HG03196 (cell line): ENCODE results near the gene TM7SF3.
"Not testable (repeated sequence)": the region's sequence is repeated elsewhere in the genome, so short reads cannot be mapped to it uniquely, and the experiment has no call there.

Source experiments
- ATAC-seq: cut with Tn5 transposase; IDR thresholded peaks from one replicate; pipeline ENCODE4 v1.9.1; 2021; ENCODE audit not compliant: unreplicated experiment

Gene TM7SF3, protein sequence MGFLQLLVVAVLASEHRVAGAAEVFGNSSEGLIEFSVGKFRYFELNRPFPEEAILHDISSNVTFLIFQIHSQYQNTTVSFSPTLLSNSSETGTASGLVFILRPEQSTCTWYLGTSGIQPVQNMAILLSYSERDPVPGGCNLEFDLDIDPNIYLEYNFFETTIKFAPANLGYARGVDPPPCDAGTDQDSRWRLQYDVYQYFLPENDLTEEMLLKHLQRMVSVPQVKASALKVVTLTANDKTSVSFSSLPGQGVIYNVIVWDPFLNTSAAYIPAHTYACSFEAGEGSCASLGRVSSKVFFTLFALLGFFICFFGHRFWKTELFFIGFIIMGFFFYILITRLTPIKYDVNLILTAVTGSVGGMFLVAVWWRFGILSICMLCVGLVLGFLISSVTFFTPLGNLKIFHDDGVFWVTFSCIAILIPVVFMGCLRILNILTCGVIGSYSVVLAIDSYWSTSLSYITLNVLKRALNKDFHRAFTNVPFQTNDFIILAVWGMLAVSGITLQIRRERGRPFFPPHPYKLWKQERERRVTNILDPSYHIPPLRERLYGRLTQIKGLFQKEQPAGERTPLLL

GRCh38 chr12:27014085-27014858 lies at the start of gene TM7SF3:
TM7SF3 (minus strand) TSS chr12:27014384; CDS start chr12:27014168, 216 bp downstream.
- ATAC-seq = peak; percentile 87

DNA sequence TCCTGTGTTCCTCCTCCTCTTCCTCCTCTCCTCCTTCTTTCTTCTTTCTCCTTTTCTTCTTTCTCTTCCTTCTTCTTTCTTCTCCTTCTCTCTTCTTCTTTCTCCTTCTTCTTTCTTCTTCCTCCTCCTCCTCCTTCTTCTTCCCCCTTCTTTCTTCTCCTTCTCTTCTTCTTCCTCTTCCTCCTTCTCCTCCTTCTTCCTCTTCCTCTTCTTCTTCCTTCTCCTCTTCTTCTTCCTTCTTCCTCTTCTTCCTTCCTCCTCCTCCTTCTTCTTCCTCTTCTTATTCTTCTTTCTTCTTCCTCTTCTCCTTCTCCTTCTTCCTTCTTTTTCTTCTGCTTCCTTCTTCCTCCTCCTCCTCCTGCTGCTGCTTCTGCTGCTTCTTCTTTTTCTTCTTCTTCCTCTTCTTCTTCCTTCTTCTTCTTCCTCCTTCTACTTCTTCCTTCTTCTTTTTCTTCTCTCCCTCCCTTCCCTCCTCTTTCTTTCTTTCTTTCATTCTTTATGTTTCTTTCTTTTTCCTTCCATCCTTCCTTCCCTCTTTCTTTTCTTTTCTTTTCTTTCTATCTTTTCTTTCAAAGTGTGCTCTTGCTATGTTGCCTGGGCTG lies 49.2 kb upstream of the TM7SF3 start:
- no peak for ATAC-seq

- no peak for ATAC-seq
Measured at GRCh38 chr12:27061317-27061716, 47.1 kb upstream of the TM7SF3 start.

- no peak for ATAC-seq
Measured at GRCh38 chr12:27060740-27061139, 46.6 kb upstream of the TM7SF3 start.

DNA sequence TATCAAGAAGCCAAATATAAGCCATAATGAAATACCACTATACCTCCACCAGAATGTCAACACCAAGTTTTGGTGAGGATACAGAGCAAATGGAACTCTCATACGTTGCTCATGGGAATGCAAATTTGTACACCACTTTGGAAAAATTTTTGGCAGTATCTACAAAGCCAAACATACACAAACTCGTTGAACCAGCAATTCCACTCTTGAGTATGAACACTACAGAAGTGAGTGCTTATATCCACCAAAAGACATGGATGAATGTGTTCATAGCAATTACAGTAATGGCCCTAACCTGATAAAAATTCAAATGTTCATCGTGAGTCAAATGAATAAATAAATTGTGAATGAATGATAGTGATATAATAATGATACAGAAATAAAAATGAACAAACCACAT lies 43.4 kb upstream of the TM7SF3 start:
- ATAC-seq = no peak

- no peak for ATAC-seq
Measured at GRCh38 chr12:27055966-27056365, 41.8 kb upstream of the TM7SF3 start.

GRCh38 chr12:27052742-27053141 lies 38.6 kb upstream of the TM7SF3 start:
- ATAC-seq = no peak

DNA sequence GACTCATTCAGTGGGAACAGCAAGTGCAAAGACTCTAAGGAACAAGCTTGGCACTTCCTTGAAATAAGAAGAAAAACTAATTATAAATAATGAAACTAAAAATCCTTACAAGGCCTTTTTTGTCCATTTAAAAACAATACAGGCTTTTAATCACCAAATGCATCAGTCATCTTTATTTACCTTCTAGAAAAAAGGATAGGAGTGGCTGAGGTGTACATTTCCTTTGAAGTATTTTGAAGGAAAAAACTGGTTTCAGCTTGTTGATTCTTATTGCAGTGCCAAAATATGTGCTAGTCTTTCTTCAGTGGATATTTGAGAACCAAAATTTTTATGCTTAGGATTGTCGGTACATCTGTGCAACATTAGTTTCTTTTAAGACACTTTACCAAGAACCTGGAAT lies 38.0 kb upstream of the TM7SF3 start:
- no peak for ATAC-seq

- ATAC-seq = no peak
Measured at GRCh38 chr12:27048822-27049752, 34.9 kb upstream of the TM7SF3 start.

DNA sequence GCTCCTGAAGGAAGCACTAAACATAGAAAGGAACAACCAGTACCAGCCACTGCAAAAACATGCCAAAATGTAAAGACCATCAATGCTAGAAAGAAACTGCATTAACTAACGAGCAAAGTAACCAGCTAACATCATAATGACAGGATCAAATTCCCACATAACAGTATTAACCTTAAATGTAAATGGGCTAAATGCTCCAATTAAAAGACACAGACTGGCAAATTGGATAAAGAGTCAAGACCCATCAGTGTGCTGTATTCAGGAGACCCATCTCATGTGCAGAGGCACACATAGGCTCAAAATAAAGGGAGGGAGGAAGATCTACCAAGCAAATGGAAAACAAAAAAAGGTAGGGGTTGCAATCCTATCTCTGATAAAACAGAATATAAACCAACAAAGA lies 27.8 kb upstream of the TM7SF3 start:
- not testable (repeated sequence) for ATAC-seq

DNA sequence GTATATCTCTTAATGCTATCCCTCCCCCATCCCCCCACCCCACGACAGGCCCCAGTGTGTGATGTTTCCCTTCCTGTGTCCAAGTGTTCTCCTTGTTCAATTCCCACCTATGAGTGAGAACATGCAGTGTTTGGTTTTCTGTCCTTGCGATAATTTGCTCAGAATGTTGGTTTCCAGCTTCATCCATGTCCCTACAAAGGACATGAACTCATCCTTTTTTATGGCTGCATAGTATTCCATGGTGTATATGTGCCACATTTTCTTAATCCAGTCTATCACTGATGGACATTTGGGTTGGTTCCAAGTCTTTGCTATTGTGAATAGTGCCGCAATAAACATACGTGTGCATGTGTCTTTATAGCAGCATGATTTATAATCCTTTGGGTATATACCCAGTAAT lies 26.5 kb upstream of the TM7SF3 start:
- ATAC-seq = not testable (repeated sequence)

DNA sequence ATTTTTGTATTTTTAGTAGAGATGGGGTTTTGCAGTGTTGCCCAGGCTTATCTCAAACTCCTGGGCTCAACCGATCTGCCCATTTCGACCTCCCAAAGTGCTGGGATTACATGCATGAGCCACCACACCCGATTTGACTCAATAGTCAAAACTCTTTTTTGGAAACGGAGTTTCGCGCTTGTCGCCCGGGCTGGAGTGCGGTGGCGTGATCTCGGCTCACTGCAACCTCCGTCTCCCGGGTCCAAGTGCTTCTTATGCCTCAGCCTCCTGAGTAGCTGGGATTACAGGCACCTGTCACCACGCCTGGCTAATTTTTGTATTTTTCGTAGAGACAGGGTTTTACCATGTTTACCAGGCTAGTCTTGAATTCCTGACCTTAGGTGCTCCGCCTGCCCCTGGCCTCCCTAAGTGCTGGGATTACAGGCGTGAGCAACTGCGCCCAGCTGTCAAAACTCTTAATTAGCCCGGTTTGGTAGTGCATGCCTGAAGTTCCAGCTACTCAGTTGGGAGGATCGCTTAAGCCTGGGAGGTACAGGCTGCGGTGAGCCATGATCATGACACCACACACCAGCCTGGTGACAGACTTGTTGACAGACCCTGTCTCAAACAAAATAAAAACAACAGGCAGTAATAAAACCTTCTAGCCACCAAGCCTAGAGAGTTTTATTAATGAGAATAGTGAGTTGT lies 20.6 kb upstream of the TM7SF3 start:
- ATAC-seq = no peak

GRCh38 chr12:27032679-27033078 lies 18.5 kb upstream of the TM7SF3 start:
- no peak for ATAC-seq

DNA sequence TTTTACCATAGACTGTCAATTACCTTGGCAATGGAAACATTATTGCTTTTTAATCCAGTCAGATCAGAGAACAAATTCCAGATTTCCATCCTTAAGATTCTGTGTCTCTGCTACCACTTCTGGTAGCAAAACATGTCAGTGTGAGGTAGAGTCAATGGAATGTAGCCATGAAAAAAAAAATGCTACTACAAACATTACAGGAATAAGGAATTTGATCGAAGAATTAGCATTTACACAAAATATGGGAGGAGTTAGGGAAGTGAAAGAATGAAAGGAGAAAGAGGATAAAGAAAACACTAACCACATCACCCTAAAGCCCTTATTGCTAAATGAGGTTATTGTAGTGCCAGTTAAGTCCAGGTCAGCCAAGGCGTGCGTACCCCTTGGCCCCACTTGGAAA lies 17.3 kb upstream of the TM7SF3 start:
- no peak for ATAC-seq

GRCh38 chr12:27026257-27026656 lies 12.1 kb upstream of the TM7SF3 start:
- no peak for ATAC-seq

DNA sequence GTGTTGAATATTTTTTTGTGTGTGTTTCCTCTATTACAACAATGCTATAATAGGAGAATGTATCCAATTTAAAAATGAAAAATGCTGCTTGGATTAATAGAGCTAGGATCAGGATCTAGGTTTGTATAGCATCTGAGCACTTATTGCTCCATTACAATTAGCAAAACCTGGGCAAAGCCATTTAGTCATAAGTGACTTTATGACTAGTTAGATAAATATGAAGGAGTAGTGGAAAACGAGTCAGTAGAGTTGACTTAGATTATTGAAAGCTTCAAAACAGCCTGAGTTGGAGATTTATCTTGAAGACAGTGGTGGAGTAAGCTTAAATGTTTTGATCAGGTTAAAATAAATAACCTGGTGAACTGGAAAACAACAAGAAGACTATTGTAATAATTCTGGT lies 10.9 kb upstream of the TM7SF3 start:
- no peak for ATAC-seq

DNA sequence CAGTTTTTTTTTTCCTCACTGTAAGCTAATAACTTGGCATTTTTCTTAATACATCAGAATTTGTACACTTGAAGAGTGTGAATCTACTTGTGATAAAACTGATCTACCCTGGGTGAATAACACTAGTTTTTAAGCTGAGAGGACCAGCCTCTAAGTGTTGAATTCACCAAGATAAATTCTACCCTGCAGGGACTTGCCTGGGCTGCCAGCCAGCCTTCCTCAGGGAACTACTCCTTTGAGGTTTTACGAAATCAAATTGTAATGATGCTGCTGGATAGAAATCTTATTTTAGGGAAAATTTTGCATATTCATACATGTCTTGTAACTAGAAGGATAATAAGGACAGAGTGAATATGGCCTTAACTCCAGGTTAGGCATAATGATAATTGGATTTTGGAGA lies 10.1 kb upstream of the TM7SF3 start:
- ATAC-seq = no peak

DNA sequence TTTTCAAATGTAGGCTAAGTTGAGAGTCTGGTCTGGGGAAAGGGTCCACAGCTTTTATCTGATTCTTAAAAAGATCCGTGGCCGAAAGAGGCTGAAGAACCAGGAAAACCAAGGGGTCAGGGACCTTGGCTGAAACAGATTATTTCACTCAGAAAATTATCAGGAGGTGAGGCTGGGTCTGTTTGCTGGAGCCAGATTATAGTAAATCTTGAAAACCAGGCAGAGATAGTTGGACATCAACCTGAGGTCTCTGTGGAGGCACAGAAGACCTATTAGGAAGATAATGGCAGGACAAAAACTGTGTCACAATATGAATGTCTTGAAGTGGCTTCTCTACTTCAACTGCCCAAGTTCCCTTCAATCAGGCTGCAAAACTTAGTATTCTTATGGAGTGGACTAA lies 6.6 kb upstream of the TM7SF3 start:
- ATAC-seq = no peak

DNA sequence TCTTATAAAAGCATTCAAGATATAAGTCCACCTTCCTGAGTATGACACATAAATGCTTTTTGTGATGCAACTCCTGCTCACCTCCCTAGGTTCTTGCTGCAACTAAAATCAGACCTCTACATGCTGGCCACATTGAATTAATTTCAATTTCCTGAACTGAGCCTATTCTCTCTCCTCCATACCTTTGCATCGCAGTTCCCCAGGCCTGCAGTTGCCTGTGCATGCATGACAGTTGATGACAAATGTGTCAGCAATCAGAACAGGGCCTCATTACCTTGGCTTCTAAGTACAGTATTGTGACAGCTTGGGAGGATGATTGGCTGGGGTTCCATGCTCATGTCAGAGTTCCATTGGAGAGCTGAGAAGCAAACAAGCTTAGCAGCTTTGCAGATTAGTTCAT lies 3.9 kb upstream of the TM7SF3 start:
- no peak for ATAC-seq
